Ishikawa (cell line): Measurements from ENCODE around the gene ATP10B.

Experiments
- CEBPB ChIP-seq: IDR thresholded peaks from 2 replicates; pipeline ENCODE4 v1.6.1; 2012
- EGR1 ChIP-seq: IDR thresholded peaks from 2 replicates; pipeline ENCODE4 v1.6.1; 2012
- EP300 ChIP-seq: IDR thresholded peaks from 2 replicates; pipeline ENCODE4 v1.6.1; 2012; ENCODE audit warnings: borderline replicate concordance
- NFIC ChIP-seq: IDR thresholded peaks from 2 replicates; pipeline ENCODE4 v1.6.1; 2012
- YY1 ChIP-seq: IDR thresholded peaks from 2 replicates; pipeline ENCODE4 v1.6.1; 2012; ENCODE audit warnings: low read depth
- TF ChIP-seq, protein P1 (sequence below): IDR thresholded peaks from 2 replicates; pipeline ENCODE4 v1.6.1; 2012
- TF ChIP-seq, protein P2 (sequence below): IDR thresholded peaks from 2 replicates; pipeline ENCODE4 v1.6.1; 2012; ENCODE audit warnings: low read depth, mild to moderate bottlenecking
- TF ChIP-seq, protein P3 (sequence below): IDR thresholded peaks from 2 replicates; pipeline ENCODE4 v1.6.1; 2012

DNA sequence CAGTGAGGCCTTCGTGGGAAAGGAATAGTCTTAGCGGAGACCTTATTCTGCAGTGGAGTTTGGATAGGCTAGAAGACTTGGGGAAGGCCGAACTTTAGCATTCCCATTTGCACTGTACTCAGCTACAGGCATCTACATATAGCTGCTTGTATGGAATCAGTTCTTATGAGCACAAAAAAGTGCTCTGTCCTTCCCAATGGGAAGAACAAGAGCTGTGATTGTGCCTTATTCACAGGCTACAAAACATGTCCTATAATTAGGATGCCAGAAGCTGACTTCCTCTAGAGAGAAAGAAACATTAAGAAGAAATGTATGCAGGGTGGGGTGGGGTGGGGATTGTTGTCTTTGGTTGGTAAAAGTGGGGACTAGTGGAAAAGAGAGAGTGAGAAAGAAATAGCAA lies 154.7 kb downstream of the ATP10B start:
- TF ChIP-seq YY1 (no peak), EP300 (no peak), CEBPB (no peak), EGR1 (no peak), NFIC (no peak)
- TF ChIP-seq, protein P1, sequence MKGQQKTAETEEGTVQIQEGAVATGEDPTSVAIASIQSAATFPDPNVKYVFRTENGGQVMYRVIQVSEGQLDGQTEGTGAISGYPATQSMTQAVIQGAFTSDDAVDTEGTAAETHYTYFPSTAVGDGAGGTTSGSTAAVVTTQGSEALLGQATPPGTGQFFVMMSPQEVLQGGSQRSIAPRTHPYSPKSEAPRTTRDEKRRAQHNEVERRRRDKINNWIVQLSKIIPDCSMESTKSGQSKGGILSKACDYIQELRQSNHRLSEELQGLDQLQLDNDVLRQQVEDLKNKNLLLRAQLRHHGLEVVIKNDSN = no peak
- TF ChIP-seq, protein P2, sequence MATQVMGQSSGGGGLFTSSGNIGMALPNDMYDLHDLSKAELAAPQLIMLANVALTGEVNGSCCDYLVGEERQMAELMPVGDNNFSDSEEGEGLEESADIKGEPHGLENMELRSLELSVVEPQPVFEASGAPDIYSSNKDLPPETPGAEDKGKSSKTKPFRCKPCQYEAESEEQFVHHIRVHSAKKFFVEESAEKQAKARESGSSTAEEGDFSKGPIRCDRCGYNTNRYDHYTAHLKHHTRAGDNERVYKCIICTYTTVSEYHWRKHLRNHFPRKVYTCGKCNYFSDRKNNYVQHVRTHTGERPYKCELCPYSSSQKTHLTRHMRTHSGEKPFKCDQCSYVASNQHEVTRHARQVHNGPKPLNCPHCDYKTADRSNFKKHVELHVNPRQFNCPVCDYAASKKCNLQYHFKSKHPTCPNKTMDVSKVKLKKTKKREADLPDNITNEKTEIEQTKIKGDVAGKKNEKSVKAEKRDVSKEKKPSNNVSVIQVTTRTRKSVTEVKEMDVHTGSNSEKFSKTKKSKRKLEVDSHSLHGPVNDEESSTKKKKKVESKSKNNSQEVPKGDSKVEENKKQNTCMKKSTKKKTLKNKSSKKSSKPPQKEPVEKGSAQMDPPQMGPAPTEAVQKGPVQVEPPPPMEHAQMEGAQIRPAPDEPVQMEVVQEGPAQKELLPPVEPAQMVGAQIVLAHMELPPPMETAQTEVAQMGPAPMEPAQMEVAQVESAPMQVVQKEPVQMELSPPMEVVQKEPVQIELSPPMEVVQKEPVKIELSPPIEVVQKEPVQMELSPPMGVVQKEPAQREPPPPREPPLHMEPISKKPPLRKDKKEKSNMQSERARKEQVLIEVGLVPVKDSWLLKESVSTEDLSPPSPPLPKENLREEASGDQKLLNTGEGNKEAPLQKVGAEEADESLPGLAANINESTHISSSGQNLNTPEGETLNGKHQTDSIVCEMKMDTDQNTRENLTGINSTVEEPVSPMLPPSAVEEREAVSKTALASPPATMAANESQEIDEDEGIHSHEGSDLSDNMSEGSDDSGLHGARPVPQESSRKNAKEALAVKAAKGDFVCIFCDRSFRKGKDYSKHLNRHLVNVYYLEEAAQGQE = no peak
- TF ChIP-seq, protein P3, sequence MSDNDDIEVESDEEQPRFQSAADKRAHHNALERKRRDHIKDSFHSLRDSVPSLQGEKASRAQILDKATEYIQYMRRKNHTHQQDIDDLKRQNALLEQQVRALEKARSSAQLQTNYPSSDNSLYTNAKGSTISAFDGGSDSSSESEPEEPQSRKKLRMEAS = no peak
